ENCODE measurements around the gene CNGB1. TPM values are rescaled to one million over a fixed set of nuclear protein-coding genes. Genes with fewer than 3 reads are reported as not detected.

The CNGB1 gene
- total and polyA plus RNA-seq, 2 of the 13 experiments (the other 11 are each of a cell fraction or from before 2014, with no cell fraction given), result 0.02 to 0.15 TPM

DNA sequence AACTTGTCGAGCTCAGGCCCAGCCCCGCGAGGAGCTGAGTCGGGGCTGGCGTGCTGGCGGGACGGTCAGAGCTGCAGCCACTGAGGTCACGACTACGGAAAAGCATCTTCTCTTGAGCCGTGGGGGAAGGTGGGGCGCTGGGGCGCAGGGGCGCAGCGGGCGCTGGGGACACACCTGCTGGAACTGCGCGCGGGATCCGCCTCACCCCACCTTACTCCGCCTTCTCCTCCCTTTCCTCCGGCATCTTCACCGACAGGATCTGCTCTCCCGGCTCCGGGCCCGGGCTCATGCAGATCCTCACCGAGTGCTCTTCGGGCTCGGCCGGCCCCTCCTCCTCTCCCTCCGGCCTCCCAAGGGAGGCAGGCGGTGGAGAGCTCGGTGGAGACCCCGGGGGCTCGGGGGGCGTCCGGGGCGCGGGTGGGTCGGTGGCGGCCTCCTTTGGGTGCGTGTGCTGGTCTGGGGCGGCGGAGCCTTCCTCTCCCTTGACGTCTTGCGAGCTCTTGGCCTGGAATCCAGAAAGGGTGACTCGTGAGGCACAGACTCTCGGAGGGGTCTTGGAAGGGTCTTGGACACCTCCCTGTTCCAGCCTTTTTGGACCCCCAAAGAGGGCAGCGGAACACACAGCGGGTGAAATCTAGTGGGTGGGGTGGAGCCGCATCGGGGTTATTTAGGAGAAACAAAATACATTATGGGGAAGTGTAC, 86.8 kb downstream of the CNGB1 start:
- peaks cover 39% of the 10 kb centered on the region for H3K4me1 ChIP-seq (ENCODE audit: insufficient read depth, low read length)
- no peaks in the 10 kb centered on the region for H4K20me1 ChIP-seq (ENCODE audit: insufficient read depth, low read length)
- FAIRE-seq, result no peak

DNA sequence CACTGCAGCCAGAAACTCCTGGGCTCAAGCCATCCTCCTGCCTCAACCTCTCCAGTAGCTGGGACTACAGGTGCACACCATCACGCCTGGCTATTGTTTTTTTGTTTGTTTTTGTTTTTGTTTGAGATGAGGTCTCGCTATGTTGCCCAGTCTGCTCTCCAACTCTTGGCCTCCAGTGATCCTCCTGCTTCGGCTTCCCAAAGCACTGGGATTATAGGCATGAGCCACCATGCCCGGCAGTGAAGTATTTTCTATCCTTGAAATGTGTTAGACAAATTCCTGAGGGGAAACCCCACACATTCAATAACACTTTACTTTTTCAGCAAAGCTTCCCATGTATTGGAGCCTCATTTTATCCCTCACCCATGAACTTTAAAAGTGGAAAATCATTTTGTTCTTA, 87.4 kb downstream of the CNGB1 start:
- H3K9ac ChIP-seq (ENCODE audit: insufficient read depth, low read depth, low read length), result no peak overlapping the region
- no peaks in the 10 kb centered on the region for H3K79me2 ChIP-seq (ENCODE audit: insufficient read depth, low read length)
- in situ Hi-C loops (cut with HindIII; ENCODE audit: extremely low pct_ligation_motif_present, low pct_unique_long_range_greater_than_20kb), result no loop called here

More for the DNA sequence above, 86.8 kb downstream of the CNGB1 start:
- in situ Hi-C loops (cut with HindIII; ENCODE audit: extremely low pct_ligation_motif_present, low pct_unique_long_range_greater_than_20kb) (no loop called here), intact Hi-C loops (cut with micrococcal nuclease; ENCODE audit: unreplicated experiment) (no loop called here)
- Histone ChIP-seq H3K4me3 (replicated peaks in 1 of 3; ENCODE audit: insufficient read depth in 1 of 3, low read depth in 2 of 3, low read length in 3 of 3) (no peak overlapping the region), H3K27ac (ENCODE audit: extremely low read length, insufficient read depth, low read length) (no peak overlapping the region), H2AFZ (ENCODE audit: low read length) (no peak overlapping the region), H3K79me2 (ENCODE audit: insufficient read depth, low read length) (no peaks in the 10 kb centered on the region), H3K4me2 (ENCODE audit: low read depth, low read length) (no peak overlapping the region), H3K9ac (ENCODE audit: insufficient read depth, low read depth, low read length) (no peak overlapping the region), H3K27me3 (ENCODE audit: control insufficient read depth in 1 of 2, insufficient read depth in 2 of 2, low read length in 2 of 2) (peaks cover 2 to 28% of the 10 kb centered on the region in 2 experiments; a peak in 4 of 5 replicates), H3K9me3 (ENCODE audit: low read length) (no peaks in the 10 kb centered on the region), H3K36me3 (replicated peaks in 1 of 2; ENCODE audit: control insufficient read depth in 1 of 2, insufficient read depth in 2 of 2, low read length in 2 of 2) (no peaks in the 10 kb centered on the region)
- no TSS peak for BruUV-seq (replicated peaks)
- ChIA-PET CTCF (ENCODE audit: low intra/inter-chr PET ratio, low total read pairs) (no interaction called here), POLR2A (interaction anchor here (2.1 kb wide), 1 partner anchor 9 kb away, joined by 12 read pairs; no protein-coding TSS in a partner anchor)
- WGBS (ENCODE audit: low lambda C conversion rate), result 59% methylated on average over 48 of the region's 51 CpGs
- no peak for TF ChIP-seq NFRKB (IDR thresholded peaks at IDR 0.05)
- TF ChIP-seq, protein P1, sequence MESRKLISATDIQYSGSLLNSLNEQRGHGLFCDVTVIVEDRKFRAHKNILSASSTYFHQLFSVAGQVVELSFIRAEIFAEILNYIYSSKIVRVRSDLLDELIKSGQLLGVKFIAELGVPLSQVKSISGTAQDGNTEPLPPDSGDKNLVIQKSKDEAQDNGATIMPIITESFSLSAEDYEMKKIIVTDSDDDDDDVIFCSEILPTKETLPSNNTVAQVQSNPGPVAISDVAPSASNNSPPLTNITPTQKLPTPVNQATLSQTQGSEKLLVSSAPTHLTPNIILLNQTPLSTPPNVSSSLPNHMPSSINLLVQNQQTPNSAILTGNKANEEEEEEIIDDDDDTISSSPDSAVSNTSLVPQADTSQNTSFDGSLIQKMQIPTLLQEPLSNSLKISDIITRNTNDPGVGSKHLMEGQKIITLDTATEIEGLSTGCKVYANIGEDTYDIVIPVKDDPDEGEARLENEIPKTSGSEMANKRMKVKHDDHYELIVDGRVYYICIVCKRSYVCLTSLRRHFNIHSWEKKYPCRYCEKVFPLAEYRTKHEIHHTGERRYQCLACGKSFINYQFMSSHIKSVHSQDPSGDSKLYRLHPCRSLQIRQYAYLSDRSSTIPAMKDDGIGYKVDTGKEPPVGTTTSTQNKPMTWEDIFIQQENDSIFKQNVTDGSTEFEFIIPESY (CRISPR knock-in tag; IDR thresholded peaks at IDR 0.05), result peak; percentile 73; the same call in 1 of the 2 replicates
- TF ChIP-seq TMF1 (CRISPR knock-in tag; IDR thresholded peaks at IDR 0.05; ENCODE audit: low read depth), result 0 out of 2 replicates have a peak, but pooled peaks have one; percentile 32
- DNase-seq (ENCODE audit: low spot score), result no peak
- ATAC-seq, result no peak

More for the DNA sequence above, 87.4 kb downstream of the CNGB1 start:
- Histone ChIP-seq H3K9me3 (ENCODE audit: low read length) (no peaks in the 10 kb centered on the region), H3K4me3 (replicated peaks in 1 of 3; ENCODE audit: insufficient read depth in 1 of 3, low read depth in 2 of 3, low read length in 3 of 3) (no peak overlapping the region), H3K27me3 (ENCODE audit: control insufficient read depth in 1 of 2, insufficient read depth in 2 of 2, low read length in 2 of 2) (peaks cover 2 to 32% of the 10 kb centered on the region in 2 experiments; a peak in 4 of 5 replicates), H3K36me3 (replicated peaks in 1 of 2; ENCODE audit: control insufficient read depth in 1 of 2, insufficient read depth in 2 of 2, low read length in 2 of 2) (no peaks in the 10 kb centered on the region), H3K27ac (ENCODE audit: extremely low read length, insufficient read depth, low read length) (no peak overlapping the region), H3K4me1 (ENCODE audit: insufficient read depth, low read length) (peaks cover 42% of the 10 kb centered on the region), H4K20me1 (ENCODE audit: insufficient read depth, low read length) (no peaks in the 10 kb centered on the region), H3K4me2 (ENCODE audit: low read depth, low read length) (no peak overlapping the region), H2AFZ (ENCODE audit: low read length) (no peak overlapping the region)
- FAIRE-seq (peak; percentile 32), ATAC-seq (no peak), DNase-seq (ENCODE audit: low spot score) (no peak)
- CTCF ChIA-PET (ENCODE audit: low intra/inter-chr PET ratio, low total read pairs), result no interaction called here
- 31% methylated on average over 4 of the region's 4 CpGs for WGBS (ENCODE audit: low lambda C conversion rate)
- POLR2A ChIA-PET, result interaction anchor here (2.1 kb wide), 1 partner anchor 10 kb away, joined by 12 read pairs; no protein-coding TSS in a partner anchor
- BruUV-seq (replicated peaks), result no TSS peak
- no peak for TF ChIP-seq U2AF2 (IDR thresholded peaks at IDR 0.05; ENCODE audit: low read depth, low read length)
- TF ChIP-seq ZNF232 (CRISPR knock-in tag; IDR thresholded peaks at IDR 0.05; ENCODE audit: borderline replicate concordance), result no peak
- TF ChIP-seq ZNF205 (CRISPR knock-in tag; IDR thresholded peaks at IDR 0.05), result no peak
- TF ChIP-seq ZNF121 (CRISPR knock-in tag; IDR thresholded peaks at IDR 0.05), result peak; percentile 66
- no peak for TF ChIP-seq ZNF337 (CRISPR knock-in tag; IDR thresholded peaks at IDR 0.05; ENCODE audit: borderline replicate concordance, low read depth)
- TF ChIP-seq, protein P2, sequence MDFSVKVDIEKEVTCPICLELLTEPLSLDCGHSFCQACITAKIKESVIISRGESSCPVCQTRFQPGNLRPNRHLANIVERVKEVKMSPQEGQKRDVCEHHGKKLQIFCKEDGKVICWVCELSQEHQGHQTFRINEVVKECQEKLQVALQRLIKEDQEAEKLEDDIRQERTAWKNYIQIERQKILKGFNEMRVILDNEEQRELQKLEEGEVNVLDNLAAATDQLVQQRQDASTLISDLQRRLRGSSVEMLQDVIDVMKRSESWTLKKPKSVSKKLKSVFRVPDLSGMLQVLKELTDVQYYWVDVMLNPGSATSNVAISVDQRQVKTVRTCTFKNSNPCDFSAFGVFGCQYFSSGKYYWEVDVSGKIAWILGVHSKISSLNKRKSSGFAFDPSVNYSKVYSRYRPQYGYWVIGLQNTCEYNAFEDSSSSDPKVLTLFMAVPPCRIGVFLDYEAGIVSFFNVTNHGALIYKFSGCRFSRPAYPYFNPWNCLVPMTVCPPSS (IDR thresholded peaks at IDR 0.05), result no peak
- intact Hi-C loops (cut with micrococcal nuclease; ENCODE audit: unreplicated experiment), result no loop called here

All from HepG2 (cell line).